Measurements from ENCODE around the gene RPS19.

DNA sequence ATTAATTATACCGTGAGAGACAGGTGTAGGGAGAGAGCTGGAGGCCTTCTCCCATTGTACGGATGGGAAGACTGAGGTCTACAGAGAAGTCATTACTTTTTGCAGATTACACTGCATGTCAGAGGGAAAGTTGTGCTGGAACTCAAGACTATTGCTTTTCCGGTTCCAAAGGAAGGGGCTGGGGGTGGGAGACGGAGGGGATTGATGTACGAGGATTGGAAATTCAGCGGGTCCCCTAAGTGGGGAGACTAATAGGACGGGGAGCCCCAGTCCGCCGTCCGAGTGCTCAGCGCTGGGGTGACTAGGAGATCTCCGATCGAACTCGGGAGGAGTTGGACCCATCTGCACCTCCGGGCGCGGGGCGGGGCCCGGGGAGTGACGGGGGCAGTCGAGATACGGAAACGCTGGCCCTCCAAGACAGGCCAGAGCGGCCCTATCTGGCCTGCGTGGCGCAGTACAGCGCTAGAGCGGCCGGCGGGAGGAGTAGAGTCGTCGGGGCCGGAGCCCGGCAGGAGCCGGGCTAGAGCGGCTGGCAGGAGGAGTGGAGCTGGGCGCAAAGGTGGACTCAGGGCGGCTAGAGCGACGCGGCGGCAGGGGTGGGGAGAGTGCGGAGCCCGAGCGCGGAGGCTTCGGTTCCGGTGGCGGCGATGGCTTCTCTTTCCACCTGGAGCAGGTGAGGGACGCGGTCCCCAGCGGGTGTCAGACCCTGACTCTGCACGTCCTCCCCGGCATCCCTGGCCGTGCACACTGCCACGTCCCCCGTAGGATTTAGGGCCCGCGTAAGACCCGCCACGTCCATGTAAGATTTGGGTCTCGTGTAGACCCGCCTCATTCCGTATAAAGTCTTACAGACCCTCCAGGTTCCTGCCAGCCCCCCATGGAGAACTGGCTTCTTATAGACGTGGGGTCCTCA is 24.0 kb downstream of the RPS19 start:
- TF ChIP-seq, protein P1, sequence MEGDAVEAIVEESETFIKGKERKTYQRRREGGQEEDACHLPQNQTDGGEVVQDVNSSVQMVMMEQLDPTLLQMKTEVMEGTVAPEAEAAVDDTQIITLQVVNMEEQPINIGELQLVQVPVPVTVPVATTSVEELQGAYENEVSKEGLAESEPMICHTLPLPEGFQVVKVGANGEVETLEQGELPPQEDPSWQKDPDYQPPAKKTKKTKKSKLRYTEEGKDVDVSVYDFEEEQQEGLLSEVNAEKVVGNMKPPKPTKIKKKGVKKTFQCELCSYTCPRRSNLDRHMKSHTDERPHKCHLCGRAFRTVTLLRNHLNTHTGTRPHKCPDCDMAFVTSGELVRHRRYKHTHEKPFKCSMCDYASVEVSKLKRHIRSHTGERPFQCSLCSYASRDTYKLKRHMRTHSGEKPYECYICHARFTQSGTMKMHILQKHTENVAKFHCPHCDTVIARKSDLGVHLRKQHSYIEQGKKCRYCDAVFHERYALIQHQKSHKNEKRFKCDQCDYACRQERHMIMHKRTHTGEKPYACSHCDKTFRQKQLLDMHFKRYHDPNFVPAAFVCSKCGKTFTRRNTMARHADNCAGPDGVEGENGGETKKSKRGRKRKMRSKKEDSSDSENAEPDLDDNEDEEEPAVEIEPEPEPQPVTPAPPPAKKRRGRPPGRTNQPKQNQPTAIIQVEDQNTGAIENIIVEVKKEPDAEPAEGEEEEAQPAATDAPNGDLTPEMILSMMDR (optimal IDR thresholded peaks at IDR 0.05 in 1 of 3, IDR thresholded peaks at IDR 0.05 in 1 of 3, conservative IDR thresholded peaks at IDR 0.05 in 1 of 3; ENCODE audit: extremely low read depth in 1 of 3, insufficient read depth in 2 of 3, low read length in 3 of 3) = peak in 1 of 3 experiments; percentile 24
- no peak for TF ChIP-seq EZH2 (IDR thresholded peaks at IDR 0.05; ENCODE audit: low read length)

All from keratinocyte (primary cell).